NCI-H1048 (cell line): Measurements from ENCODE around the gene ANTXR1.

Source experiments
- DNase-seq: peaks from one replicate; lab custom pipeline; 2025; lab: John Stamatoyannopoulos, UW

The ANTXR1 gene

DNA sequence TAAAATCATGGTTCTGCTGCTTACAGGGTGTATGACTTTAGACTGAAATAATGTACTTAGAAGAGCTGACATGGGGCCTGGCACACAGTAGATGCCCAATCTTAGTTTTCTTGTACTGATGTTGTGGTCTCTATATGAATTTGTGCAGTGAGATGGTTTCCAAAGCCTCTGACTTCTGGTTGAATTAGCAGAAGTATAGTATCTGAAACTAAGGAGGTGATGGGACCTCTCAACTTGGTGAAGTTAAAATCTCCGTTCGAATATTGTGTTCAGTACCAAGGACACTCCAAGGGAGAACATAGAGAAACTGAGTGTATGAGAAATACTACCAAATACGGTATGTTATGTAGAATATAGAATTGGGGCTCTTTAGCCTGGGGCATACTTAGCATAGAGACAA lies 120.9 kb downstream of the ANTXR1 start:
- DNase-seq: no peak

DNA sequence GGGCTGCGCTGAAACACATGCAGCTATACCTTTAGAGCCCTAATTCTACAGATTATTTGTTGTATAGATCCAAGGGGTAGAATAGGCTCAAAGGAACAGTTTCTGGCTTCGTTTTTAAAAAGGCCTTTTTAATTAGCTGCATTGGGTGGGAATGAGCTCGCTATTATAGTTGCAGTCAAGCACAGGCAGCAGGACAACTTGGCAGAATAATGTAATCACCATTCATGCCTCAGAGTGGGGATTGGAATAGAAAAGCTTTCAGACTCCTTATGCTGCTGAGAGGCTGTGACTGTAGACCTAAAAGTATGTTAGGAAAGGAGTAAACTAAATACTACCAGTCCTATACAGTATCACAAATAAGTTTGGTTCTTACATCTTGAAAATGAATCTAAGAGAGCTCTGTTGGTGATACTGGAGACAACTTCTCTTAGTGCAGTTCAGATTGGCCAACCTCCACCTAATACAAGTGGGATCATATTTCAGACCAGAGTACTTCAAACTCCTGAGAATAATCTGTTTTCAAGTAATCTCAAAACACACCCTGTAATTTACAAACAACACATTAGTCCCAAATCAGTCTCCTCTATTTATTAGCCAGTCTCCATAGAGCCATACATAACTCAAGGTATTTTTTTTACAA lies 121.4 kb downstream of the ANTXR1 start:
- no peak for DNase-seq

DNA sequence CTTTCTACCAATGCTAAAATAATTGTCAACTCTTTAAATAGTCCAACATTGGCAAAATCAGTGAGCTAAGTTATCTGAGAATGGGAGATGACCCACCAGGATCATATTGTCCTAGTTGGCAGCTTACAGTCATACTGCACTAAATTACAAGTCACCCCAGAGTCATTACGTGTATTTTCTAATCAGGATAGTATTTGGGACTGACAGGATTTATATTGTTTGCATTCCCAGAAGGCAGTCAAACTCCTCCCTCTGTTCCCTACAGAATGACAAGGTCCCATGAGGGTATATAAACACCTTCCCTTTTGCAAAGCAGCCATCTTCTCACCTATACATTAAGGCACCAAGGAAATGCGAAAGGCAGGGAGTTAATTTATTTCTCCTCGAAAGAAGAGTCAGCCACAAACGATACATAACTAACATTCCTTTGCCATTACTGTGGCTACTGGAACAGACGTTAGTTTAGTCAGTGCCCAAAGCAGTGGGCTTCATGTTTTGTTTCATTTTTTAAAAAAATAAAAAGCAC lies 125.3 kb downstream of the ANTXR1 start:
- no peak for DNase-seq

DNA sequence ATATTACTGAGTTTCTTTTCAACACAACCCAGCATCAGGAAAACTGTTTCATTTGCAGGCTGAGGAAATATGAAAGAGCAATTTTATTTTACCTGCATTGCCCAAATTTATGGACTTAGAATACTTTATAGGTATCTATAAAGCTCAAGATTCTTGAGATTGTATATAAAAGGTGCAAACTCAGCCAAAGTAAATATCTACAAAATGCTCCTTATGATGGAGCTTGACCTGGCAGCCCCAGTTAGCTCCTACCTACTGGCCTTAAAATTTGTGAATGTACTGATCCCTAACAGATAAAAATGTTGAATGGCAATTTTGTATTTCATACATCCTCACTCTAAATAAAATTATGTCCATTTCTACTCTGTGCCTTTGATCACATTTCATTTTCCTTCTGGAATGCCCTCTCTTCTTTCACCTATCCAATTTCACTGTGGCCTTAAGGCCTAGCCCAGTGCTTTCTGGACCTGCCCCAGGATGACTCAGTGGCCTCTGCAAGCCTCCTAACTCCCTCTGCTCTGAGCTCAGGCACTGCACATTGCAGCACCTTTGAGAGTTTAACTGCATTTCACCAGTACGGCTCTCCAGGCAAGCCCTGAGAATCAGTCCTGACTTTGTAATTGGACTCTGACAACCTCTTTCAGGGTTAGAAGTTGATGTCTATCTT lies 125.9 kb downstream of the ANTXR1 start:
- no peak for DNase-seq

DNA sequence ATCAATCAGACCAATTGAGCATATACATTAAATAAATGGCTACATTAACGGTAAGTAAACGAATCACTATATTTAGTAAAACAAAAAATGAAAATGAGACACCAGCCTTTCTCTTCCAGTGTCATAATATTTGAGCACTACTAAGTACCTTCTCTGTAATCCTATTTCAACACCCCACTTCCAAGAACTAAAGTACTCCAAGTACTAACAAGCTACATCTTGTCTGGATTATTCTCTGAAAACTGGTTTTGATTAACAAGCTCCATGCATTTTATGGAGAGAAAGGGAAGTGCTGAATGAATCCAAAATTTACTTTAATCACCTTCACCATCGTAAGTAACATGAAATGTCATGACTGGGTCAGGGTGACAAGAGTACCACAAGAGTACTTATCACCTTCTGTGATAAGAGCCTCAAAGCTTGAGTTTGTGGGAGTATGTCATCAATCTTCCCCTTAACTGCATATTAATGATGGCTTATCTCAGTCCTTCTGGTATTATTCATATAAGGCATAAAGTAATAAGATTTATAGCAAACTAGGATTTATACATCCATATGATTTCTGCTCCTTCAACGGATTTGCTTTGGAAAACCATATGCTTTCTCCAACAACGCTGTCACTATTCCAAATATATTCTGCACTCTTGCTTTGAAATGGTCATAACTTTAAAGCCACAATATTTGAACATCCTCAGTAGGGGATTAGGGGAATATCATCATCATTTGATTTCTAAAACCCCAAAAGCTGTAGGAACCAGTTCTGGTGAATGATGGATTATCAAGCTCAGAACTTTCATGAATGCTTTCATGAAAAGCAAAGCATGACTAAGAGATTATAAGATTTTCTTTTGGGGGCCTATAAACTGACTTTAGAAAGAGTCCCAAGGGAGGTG lies 127.0 kb downstream of the ANTXR1 start:
- DNase-seq: no peak

DNA sequence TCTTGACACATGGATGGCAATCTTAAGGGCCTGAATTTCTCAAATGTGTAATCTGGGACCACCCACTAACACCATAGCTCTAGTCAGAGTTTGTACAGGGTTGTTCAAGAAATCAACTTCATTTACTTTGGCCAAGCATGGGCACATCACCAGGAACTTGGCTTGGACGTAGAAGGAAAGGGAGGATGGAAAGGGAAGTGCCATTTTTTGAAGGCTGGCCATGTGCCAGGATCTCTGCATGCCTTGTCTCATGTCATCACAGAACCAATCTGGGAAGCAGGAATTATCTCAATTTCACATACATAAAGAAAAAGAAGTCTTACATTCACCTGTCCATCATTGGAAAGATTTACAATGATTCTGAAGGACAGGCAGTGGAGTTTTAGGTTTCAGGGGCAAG lies 128.1 kb downstream of the ANTXR1 start:
- no peak for DNase-seq

DNA sequence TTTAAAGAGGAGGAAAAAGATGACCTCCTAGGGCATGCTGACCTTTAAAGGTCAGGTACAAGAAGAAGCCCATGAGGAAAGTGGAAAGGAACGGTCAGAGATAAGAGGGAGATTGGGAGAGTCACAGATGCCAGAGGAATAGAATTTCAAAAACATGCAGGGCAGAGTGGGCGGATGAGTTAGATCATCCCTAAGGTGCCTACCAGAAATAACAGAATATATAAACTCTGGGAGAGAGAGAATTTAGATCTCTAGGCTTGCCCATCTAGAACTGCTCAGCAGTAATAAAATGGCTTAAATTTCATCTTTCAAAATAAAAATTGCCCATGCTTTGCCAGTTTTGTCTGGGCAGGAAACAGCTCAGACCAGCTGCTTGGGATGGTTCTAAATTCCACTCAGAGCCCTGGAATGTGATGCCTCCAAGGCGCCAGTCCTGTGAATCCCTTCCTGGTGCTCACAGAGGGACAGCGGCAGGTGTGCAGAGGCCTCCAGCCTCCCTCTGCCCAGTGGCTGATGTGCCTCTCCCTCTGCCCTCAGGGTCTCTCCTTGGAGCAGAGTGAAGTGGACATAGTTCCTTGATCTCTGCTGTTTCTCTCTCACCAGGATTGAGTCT lies 130.9 kb downstream of the ANTXR1 start:
- DNase-seq: no peak

DNA sequence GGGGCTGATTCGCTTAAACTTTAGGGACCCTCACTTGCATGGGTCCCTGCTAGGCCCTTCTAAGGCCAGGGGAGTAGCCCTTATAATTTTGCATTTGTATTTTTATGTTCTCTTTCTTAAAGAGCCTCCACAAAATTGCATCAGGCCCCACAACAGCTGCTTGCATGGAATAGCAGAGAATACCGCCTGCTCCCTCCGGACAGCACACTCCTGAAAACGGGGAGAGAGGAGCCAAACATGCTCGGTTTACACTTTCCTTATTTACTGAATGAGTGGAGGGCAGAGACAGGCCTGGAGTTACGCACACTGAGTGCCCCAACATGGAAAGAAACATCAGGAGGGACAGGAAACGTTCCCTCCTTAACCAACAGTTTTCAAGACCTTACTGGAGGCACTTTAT lies 132.2 kb downstream of the ANTXR1 start:
- DNase-seq: no peak

DNA sequence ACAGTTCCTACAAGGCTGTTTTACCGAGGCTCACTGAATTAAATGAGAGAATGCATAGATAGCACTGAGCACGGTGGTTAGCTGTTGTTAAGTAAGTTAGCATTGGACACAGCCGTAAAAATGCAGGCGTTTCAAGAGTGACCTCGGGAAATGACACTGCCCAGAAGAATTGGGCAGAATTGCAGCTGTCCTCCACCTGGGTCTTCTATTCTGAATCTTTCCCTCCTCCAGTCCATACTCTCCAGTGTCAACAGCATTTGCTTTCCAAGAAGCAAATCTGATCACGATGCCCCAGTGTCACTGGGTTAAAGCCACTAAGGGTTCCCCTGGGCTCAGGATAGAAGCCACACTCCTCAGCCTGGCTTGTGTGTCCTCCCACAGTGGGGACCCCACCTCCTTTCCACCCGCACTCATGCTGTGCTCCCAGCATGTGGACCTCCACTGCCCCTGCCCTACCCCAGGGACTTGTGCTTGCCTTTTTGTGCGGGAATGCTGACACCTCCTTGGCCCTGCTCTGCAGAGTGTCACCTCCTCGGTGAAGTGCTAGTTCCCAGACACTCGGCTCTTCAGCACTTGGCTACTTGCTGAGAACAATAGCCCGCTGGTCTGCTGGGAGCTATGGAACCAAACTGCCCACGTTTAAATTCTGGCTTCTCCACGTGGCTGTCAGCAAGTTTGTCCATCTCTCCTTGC lies 135.0 kb downstream of the ANTXR1 start:
- DNase-seq: no peak

DNA sequence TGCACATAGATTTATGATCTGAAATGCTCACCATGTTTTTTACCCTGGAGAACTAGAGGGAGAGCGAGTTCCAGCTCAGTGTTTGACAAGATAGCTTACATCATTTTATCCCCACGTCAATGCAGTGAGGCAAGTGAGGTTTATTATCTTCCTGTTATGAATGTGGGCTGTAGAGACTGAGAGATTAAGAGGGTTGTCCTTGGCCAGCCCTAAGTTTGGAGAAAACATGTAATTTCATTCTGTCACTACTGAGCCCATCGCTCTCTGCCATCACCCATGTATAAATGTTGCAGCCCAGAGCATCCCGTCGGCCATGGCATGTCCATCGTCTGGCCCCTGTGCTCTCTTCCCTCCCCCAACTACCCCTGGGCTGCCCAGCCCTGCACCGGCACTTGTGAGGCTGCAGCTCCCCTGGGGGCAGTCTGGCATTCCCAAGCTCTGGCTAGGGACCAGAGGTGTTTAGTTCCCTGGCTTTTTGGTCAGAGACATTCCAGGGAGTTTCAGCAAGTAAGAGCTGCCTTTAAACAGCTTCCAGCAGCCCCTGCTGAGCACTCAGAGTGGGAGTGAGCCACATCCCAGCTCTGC lies 136.7 kb downstream of the ANTXR1 start:
- no peak for DNase-seq

DNA sequence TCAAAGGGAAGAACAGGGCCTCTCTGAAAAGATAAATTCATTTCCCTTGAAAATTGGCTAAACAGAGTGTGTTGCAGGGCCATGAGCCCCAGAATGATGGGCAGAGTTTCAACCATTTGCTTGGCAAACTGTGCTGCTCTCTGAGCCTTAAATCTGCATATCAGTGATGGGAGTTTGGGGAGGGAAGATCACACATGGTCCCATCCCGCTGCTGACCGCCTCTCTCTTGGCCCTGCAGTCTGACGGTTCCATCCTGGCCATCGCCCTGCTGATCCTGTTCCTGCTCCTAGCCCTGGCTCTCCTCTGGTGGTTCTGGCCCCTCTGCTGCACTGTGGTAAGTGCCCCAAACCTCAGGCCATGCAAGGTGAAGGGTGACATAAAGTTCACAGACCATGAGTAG lies 139.0 kb downstream of the ANTXR1 start:
- DNase-seq: no peak

DNA sequence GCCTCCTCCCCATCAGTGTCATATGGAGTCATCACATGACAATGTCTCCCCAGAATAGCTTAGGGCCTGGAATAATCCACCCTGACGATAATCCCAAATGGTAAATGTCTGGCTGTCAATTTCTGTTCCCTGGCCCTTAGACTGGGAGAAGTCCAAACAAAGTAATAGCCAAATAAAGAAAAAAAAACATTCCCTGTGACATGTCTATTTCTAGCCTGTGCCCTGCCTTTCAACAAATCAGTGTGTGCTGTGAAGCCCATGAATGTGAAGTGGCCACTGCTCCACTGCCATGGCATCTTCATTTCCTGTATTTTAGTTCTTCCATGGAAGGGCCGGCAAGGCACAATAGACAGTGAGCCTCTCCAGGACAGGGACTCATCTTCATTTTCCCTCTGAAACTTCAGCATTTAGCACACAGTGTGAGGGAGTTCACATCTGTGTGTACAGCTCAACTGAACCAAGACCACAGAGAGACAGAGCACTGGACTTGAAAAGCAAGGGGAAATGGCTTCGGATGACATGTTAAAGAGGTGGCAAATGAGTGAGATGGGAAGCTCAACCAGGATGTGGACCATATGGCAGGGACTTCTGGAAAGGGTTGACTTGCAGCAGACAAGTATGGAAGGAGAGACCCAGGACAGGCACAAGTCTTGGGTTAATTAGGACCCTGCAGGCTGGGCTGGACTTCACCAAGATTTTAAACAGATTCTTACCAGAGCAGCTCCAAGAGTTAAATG lies 140.0 kb downstream of the ANTXR1 start:
- DNase-seq: no peak

DNA sequence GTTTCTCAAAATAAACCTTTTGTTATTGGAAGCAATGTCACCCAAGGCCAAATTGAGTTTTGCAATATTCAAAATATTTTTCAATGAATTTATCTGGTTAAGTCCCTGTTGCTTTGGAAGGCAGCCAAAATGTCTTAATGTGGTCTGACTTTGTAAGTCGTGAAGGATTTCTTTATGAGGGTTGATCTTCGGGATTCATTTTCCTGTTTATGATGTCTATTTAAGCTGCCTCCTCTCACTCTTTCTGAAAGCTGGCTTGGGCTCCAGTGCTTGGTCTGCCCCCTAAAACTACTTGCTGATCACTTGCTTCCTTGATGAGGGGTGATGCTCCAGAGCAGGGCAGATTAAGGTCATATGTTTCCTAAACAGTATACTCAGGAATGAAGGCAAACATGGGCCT lies 141.1 kb downstream of the ANTXR1 start:
- peak; percentile 39 for DNase-seq

DNA sequence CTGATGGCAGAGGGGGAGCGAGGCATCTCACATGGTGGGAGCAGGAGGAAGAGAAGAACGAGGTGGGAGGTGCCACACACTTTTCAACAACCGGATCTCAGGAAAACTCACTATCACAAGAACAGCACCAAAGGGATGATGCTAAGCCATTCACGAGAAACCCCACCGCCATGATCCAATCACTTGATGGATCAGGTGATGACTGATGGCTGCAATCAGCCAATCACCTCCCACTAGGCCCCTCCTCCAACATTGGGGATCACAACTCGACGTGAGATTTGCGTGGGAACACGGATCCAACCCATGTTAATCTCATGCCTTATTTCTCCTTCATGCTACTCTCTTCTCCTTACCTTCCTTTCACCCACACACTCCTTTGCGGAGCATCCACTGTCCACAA lies 143.6 kb downstream of the ANTXR1 start:
- DNase-seq: no peak

DNA sequence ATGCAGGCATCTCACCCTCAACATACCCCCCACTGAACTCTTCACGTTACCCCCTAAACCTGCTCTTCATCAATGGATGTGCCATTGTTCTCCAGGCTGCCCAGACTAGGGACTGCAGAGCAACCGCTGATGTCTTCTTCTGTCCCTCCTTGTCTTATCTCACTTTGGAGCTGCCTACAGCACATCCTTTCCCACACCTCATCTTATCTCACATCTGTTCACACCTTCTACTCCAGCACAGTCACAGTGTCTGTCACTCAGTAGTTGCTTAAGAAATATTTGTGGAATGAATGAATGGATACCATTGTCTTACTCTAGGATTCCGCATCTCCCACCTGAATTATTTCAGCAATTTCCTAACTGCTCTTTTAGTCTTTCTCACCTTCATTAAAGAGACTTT lies 144.5 kb downstream of the ANTXR1 start:
- no peak for DNase-seq

DNA sequence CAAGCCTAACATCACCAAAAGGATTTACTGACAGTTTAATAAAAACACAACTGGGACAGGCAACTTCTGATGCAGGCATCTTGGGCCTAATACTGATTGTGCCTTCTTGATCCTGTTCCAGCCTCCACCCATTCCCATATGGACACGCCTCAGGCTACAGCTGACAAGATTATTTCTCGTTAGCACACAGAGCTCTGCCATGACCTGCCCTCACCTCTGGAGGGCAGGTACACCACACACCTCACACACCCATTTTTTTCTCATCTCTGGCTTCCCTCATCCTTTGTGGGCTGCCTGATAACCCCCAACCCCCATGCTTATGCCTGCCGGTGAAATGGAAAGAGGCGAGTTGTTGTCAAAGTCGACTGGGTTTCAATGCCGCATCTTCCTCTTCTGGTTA lies 147.0 kb downstream of the ANTXR1 start:
- DNase-seq: no peak

DNA sequence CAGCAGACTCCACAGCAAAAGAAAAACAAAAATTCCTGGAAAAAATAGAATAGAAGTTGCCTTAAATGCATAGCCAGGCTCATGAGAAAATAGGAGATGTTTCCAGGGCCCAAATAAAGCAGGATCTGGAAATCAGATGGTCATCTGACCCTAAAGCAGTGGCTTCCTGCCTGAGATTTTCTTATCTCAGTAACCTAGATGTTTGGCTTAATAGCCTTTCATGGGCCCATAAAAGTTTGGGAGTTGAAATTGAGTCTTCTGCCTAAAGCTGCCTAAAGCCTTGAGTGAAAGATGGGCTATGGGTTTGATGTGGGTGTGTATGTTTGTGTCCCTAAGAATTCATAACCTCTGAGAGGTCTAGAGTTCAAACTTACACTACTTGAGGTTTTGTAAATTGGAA lies 149.1 kb downstream of the ANTXR1 start:
- DNase-seq: no peak

DNA sequence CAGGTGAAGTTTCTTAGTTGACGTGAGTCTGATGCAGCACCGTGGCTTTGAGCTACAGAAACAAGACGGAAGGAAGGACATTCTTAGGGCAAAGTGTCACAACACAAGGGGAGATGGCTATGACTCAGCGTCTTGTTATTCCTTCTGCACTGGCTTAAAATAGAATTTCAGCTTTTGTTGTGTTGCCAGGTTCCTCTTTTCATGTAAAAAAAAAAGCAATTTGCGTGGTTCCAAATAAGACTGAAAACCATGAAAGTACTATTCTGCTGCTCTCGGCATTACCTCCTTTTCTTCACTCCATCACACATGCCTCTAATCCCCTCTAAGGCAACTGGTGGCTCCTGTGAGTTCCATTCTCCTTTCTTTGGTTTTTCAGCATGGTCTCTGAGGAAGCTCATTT lies 150.1 kb downstream of the ANTXR1 start:
- DNase-seq: no peak

DNA sequence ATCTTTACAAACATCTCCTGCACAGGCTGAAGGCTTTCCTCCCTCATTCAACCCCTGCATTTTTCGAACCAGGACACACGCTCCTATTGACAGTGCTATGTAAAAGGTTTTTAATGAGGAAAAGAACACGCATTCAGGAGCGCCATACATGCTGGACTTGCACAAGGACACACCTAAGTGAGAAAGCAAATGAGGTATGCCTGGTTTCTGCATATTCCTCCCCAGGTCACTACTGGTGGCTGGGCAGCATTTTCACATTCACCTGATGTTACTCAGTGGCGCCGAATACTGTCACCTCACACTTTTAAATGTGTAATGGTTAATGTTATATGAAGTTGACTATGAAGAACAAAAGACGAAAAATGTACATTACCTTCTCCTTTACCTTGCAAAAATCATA lies 150.6 kb downstream of the ANTXR1 start:
- DNase-seq: no peak

DNA sequence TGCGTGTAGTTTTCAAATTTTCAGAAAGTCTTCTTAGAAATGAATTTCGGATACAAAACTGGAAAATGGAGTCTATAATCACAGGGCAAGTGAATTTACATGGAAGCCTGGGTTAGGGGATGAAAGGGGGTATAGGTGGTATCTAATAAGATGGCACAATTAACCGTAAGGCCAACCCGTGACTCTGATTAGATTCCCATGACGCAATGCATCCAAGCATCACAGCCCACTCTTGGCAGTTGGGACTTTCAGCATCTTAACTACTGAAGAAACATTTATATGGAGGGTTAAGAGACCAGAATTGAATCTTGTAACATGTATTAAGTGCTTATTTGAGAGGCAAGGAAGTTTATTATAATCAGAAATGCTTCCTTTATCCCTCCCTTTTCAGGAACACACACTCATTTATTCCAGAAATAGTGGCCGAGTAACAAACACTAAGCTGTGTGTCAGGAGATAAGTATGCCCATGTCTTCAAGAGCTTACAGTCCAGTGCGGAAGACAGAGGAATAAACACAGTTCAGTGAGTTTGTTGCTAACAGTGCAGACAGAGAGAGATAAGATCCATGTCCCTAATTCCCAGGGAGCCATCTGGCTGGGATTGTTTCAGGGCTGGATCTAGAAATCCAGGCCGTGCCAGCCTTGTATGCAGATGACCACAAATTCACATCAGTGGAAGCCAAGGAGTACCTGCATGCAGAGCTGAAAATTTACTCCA lies 151.2 kb downstream of the ANTXR1 start:
- DNase-seq: no peak
